Measurements from ENCODE around the gene SUSD4. TPM values are rescaled to one million over a fixed set of nuclear protein-coding genes. Genes with fewer than 3 reads are reported as not detected.

Gene SUSD4
- total RNA-seq, 1 donor from 2014 or later = not detected

DNA sequence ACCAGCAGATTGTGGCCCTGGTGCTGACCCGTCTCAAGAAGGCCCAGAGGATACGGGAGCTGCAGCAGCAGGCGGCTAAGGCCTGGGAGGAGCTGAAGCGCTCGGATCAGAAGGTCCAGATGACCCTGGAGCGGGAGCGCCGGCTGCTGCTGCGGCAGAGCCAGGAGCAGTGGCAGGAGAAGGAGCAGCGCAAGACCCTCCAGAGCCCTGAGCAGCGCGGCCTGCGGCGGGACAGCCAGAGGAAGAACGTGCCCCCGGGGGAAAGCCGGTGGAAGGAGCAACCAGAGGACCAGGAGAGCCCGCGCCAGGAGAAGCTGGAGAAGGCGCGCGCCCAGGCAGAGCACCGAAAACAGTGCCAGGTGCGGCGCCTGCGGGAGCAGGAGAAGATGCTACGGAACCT is 30.3 kb upstream of the SUSD4 start:
- Histone ChIP-seq H3K9me3 (no peaks in the 10 kb centered on the region), H3K27me3 (no peaks in the 10 kb centered on the region), H3K4me3 (no peak overlapping the region), H3K27ac (no peak overlapping the region), H3K36me3 (no peaks in the 10 kb centered on the region), H3K4me1 (peaks cover 0 to 6% of the 10 kb centered on the region in 2 donors)
- TF ChIP-seq, protein P1, sequence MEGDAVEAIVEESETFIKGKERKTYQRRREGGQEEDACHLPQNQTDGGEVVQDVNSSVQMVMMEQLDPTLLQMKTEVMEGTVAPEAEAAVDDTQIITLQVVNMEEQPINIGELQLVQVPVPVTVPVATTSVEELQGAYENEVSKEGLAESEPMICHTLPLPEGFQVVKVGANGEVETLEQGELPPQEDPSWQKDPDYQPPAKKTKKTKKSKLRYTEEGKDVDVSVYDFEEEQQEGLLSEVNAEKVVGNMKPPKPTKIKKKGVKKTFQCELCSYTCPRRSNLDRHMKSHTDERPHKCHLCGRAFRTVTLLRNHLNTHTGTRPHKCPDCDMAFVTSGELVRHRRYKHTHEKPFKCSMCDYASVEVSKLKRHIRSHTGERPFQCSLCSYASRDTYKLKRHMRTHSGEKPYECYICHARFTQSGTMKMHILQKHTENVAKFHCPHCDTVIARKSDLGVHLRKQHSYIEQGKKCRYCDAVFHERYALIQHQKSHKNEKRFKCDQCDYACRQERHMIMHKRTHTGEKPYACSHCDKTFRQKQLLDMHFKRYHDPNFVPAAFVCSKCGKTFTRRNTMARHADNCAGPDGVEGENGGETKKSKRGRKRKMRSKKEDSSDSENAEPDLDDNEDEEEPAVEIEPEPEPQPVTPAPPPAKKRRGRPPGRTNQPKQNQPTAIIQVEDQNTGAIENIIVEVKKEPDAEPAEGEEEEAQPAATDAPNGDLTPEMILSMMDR (IDR thresholded peaks at IDR 0.05) = no peak
- intact Hi-C loops (cut with DNase I) = no loop called here
- DNase-seq (ENCODE audit: low spot score in 2 of 2) = no peak

- intact Hi-C loops (cut with DNase I) = no loop called here
- H3K4me3 ChIP-seq = peak within 1 kb of the TSS; percentile 37 to 52
- no peaks in the 10 kb centered on the region for H3K27me3 ChIP-seq
- H3K4me1 ChIP-seq = peaks cover 0 to 6% of the 10 kb centered on the region in 2 donors
- no peak within 1 kb of the TSS for H3K27ac ChIP-seq
- no peak for DNase-seq (ENCODE audit: low spot score in 2 of 2)
- TF ChIP-seq, protein P1 (IDR thresholded peaks at IDR 0.05) = no peak
- no peaks in the 10 kb centered on the region for H3K9me3 ChIP-seq
- H3K36me3 ChIP-seq = no peaks in the 10 kb centered on the region
Measured at GRCh38 chr1:223393275-223394214, 29.6 kb upstream of the SUSD4 start, which contains the start of gene CCDC185. Gene CCDC185 (plus strand): TSS chr1:223393415. CDS start chr1:223393476, 61 bp downstream.

- no peak for DNase-seq (ENCODE audit: low spot score in 2 of 2)
- intact Hi-C loops (cut with DNase I) = no loop called here
Measured at GRCh38 chr1:223390618-223391017, 26.6 kb upstream of the SUSD4 start.

GRCh38 chr1:223386013-223386412 is 22.0 kb upstream of the SUSD4 start:
- no peaks in the 10 kb centered on the region for H3K4me1 ChIP-seq
- no peak for DNase-seq (ENCODE audit: low spot score in 2 of 2)
- TF ChIP-seq, protein P1 (IDR thresholded peaks at IDR 0.05) = no peak
- H3K27ac ChIP-seq = no peak overlapping the region
- H3K4me3 ChIP-seq = no peak overlapping the region
- no peaks in the 10 kb centered on the region for H3K36me3 ChIP-seq
- H3K27me3 ChIP-seq = no peaks in the 10 kb centered on the region
- no peaks in the 10 kb centered on the region for H3K9me3 ChIP-seq
- intact Hi-C loops (cut with DNase I) = no loop called here

More at GRCh38 chr1:223390618-223391017, 26.6 kb upstream of the SUSD4 start:
- peaks cover 0 to 6% of the 10 kb centered on the region in 2 donors for H3K4me1 ChIP-seq
- TF ChIP-seq, protein P1 (IDR thresholded peaks at IDR 0.05) = no peak
- H3K36me3 ChIP-seq = no peaks in the 10 kb centered on the region
- H3K27ac ChIP-seq = no peak overlapping the region
- no peaks in the 10 kb centered on the region for H3K9me3 ChIP-seq
- no peak overlapping the region for H3K4me3 ChIP-seq
- no peaks in the 10 kb centered on the region for H3K27me3 ChIP-seq

GRCh38 chr1:223378754-223379153 is 14.8 kb upstream of the SUSD4 start:
- H3K27ac ChIP-seq = no peak overlapping the region
- no peaks in the 10 kb centered on the region for H3K27me3 ChIP-seq
- TF ChIP-seq, protein P1 (IDR thresholded peaks at IDR 0.05) = no peak
- H3K36me3 ChIP-seq = no peaks in the 10 kb centered on the region
- intact Hi-C loops (cut with DNase I) = no loop called here
- no peaks in the 10 kb centered on the region for H3K4me1 ChIP-seq
- no peaks in the 10 kb centered on the region for H3K9me3 ChIP-seq
- H3K4me3 ChIP-seq = no peak overlapping the region
- no peak for DNase-seq (ENCODE audit: low spot score in 2 of 2)

Measured in ascending aorta (tissue), 2 donors.